Neural cell (in vitro differentiated cells): ENCODE measurements around the gene SLC35A3.
"Not testable (repeated sequence)": the region's sequence is repeated elsewhere in the genome, so short reads cannot be mapped to it uniquely, and the experiment has no call there.

Experiments
- EP300 ChIP-seq: fragments of 450-650 bp; conservative IDR thresholded peaks from 2 replicates; pipeline ENCODE4 v1.6.1; 2014; ENCODE audit warnings: antibody characterized with exemption, mild to moderate bottlenecking, moderate library complexity; ENCODE audit not compliant: poor library complexity, severe bottlenecking
- EZH2 ChIP-seq: fragments of 200-600, 300-800 bp; shearing (Covaris generic), sonication (generic); IDR thresholded peaks from 2 replicates; pipeline ENCODE4 v1.6.1; 2014; ENCODE audit warnings: antibody characterized with exemption, low read length, borderline replicate concordance, mild to moderate bottlenecking; ENCODE audit not compliant: insufficient read depth, poor library complexity, severe bottlenecking
- MXI1 ChIP-seq: fragments of 450-650 bp; conservative IDR thresholded peaks from 2 replicates; pipeline ENCODE4 v1.6.1; 2014; ENCODE audit warnings: antibody characterized with exemption, mild to moderate bottlenecking; ENCODE audit not compliant: poor library complexity, severe bottlenecking
- SMC3 ChIP-seq: fragments of 450-650 bp; conservative IDR thresholded peaks from 2 replicates; pipeline ENCODE4 v1.6.1; 2014; ENCODE audit warnings: antibody characterized with exemption, mild to moderate bottlenecking, moderate library complexity; ENCODE audit not compliant: poor library complexity
- TAF1 ChIP-seq: IDR thresholded peaks from 2 replicates; pipeline ENCODE4 v1.6.1; 2012; ENCODE audit warnings: low read depth
- TF ChIP-seq, protein P1 (sequence below): fragments of 450-650 bp; IDR thresholded peaks from 2 replicates; pipeline ENCODE4 v1.5.1; 2014; ENCODE audit warnings: antibody characterized with exemption, mild to moderate bottlenecking, moderate library complexity; ENCODE audit not compliant: poor library complexity, severe bottlenecking
- TF ChIP-seq, protein P2 (sequence below): IDR thresholded peaks from 2 replicates; pipeline ENCODE4 v1.6.1; 2012; ENCODE audit warnings: borderline replicate concordance

DNA sequence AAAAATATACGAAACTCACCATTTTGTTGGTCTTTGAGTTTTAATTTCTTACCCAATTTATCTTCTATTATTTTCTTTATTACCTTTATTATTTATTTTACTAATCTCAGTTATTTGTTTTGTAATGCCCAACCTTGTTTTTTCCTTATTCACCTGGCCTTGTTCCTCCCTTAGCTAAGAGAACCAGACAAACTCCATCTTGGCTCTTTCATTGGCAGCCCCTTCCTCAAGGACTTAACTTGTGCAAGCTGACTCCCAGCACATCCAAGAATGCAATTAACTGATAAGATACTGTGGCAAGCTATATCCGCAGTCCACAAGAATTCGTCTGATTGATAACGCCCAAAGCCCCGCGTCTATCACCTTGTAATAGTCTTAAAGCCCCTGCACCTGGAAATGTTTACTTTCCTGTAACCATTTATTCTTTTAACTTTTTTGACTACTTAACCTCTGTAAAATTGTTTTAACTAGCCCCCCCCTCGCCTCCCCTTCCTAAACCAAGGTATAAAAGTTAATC lies 10.5 kb upstream of the SLC35A3 start:
- TF ChIP-seq, protein P1, sequence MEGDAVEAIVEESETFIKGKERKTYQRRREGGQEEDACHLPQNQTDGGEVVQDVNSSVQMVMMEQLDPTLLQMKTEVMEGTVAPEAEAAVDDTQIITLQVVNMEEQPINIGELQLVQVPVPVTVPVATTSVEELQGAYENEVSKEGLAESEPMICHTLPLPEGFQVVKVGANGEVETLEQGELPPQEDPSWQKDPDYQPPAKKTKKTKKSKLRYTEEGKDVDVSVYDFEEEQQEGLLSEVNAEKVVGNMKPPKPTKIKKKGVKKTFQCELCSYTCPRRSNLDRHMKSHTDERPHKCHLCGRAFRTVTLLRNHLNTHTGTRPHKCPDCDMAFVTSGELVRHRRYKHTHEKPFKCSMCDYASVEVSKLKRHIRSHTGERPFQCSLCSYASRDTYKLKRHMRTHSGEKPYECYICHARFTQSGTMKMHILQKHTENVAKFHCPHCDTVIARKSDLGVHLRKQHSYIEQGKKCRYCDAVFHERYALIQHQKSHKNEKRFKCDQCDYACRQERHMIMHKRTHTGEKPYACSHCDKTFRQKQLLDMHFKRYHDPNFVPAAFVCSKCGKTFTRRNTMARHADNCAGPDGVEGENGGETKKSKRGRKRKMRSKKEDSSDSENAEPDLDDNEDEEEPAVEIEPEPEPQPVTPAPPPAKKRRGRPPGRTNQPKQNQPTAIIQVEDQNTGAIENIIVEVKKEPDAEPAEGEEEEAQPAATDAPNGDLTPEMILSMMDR = not testable (repeated sequence)
- TF ChIP-seq MXI1, EZH2, EP300, SMC3, TAF1: not testable (repeated sequence)
- TF ChIP-seq, protein P2, sequence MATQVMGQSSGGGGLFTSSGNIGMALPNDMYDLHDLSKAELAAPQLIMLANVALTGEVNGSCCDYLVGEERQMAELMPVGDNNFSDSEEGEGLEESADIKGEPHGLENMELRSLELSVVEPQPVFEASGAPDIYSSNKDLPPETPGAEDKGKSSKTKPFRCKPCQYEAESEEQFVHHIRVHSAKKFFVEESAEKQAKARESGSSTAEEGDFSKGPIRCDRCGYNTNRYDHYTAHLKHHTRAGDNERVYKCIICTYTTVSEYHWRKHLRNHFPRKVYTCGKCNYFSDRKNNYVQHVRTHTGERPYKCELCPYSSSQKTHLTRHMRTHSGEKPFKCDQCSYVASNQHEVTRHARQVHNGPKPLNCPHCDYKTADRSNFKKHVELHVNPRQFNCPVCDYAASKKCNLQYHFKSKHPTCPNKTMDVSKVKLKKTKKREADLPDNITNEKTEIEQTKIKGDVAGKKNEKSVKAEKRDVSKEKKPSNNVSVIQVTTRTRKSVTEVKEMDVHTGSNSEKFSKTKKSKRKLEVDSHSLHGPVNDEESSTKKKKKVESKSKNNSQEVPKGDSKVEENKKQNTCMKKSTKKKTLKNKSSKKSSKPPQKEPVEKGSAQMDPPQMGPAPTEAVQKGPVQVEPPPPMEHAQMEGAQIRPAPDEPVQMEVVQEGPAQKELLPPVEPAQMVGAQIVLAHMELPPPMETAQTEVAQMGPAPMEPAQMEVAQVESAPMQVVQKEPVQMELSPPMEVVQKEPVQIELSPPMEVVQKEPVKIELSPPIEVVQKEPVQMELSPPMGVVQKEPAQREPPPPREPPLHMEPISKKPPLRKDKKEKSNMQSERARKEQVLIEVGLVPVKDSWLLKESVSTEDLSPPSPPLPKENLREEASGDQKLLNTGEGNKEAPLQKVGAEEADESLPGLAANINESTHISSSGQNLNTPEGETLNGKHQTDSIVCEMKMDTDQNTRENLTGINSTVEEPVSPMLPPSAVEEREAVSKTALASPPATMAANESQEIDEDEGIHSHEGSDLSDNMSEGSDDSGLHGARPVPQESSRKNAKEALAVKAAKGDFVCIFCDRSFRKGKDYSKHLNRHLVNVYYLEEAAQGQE = not testable (repeated sequence)
